Heart left ventricle (tissue), 13 donors: Measurements from ENCODE around the gene GADL1.

Source experiments
- CTCF ChIP-seq, 12 donors: fragments of 200-600 bp; sonication (generic) in 4 of 12; IDR thresholded peaks; one replicate each; pipeline versions ENCODE4 v1.5.0 to v1.8.0; 2018 to 2022; ENCODE audit warnings: antibody characterized with exemption in 12 of 12, mild to moderate bottlenecking in 5 of 12
- POLR2A ChIP-seq, 2 donors: fragments of 450-650 bp; IDR thresholded peaks; one replicate each; pipeline ENCODE4 v1.6.1; 2017; ENCODE audit warnings: antibody characterized with exemption in 2 of 2, mild to moderate bottlenecking in 2 of 2, moderate library complexity in 2 of 2
- donor health status: ischemic (EF 13 %, LVEDD 7.1; RV severe dilation, severe dysfunction).
- donor health status: DM: no; HTN: yes; CAD: no.
- donor health status: DM: no; HTN: no; CAD: no.
- donor health status: ischemic (EF 25% LVEDD 6.9; RV normal size, moderate dysfunction).
- donor health status: ischemic (EF 25% LVEDD 5.7; RV mildly dilated, moderate dysfunction).
- donor health status: ischemic (EF 35%, LVEDD 5.7; RV mildly dilated, moderate dysfunction).
- donor health status: nonischemic (EF 11% LVEDD 7.7; RV severe dilation, severe dysfunction).
- donor health status: DM: yes; HTN: yes; CAD: no.
- donor health status: PGD.
- donor health status: ischemic (EF 29% LVEDD 5.4; RV normal size, mild dysfunction).
- donor health status: nonischemic (EF 23%, LVEDD 6.1; RV moderate dilation, normal function).

- TF ChIP-seq POLR2A (IDR thresholded peaks at IDR 0.05) (no peak), CTCF (IDR thresholded peaks at IDR 0.05) (no peak)
Measured at GRCh38 chr3:30753766-30754165, 140.7 kb downstream of the GADL1 start.
